ENCODE measurements around the gene STAMBP. TPM values are rescaled to one million over a fixed set of nuclear protein-coding genes. Genes with fewer than 3 reads are reported as not detected.
"Not testable (repeated sequence)": the region's sequence is repeated elsewhere in the genome, so short reads cannot be mapped to it uniquely, and the experiment has no call there.

Gene STAMBP
- total and polyA plus RNA-seq, 4 donors: 22.3 to 39.7 (median 24.4) TPM

DNA sequence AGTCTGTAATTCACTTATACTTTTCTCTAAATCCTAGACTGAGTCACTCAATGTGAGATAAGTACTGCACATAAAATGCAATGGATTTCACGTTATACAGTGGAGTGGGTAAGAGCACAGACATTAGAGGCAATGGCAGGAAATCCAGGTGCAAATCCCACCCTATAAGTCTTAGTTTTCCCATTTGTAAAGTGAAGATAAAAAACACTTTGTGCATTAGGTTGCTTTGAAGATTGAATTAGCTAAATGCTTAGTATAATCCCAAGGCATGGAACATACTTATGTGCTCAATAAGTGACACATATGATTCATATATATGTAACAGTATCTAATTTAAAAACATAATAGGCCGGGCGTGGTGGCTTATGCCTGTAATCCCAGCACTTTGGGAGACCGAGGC is 74.6 kb downstream of the STAMBP start:
- TF ChIP-seq, protein P1, sequence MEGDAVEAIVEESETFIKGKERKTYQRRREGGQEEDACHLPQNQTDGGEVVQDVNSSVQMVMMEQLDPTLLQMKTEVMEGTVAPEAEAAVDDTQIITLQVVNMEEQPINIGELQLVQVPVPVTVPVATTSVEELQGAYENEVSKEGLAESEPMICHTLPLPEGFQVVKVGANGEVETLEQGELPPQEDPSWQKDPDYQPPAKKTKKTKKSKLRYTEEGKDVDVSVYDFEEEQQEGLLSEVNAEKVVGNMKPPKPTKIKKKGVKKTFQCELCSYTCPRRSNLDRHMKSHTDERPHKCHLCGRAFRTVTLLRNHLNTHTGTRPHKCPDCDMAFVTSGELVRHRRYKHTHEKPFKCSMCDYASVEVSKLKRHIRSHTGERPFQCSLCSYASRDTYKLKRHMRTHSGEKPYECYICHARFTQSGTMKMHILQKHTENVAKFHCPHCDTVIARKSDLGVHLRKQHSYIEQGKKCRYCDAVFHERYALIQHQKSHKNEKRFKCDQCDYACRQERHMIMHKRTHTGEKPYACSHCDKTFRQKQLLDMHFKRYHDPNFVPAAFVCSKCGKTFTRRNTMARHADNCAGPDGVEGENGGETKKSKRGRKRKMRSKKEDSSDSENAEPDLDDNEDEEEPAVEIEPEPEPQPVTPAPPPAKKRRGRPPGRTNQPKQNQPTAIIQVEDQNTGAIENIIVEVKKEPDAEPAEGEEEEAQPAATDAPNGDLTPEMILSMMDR (IDR thresholded peaks at IDR 0.05; ENCODE audit: control extremely low read depth, extremely low read depth): no peak
- no peak for ATAC-seq (ENCODE audit: insufficient read depth, low FRiP score)
- WGBS, 2 donors: 87 to 97% methylated on average over 4 of the region's 4 CpGs
- Histone ChIP-seq H3K27ac (ENCODE audit: low read depth in 1 of 2, low read length in 1 of 2) (no peak overlapping the region), H3K4me3 (no peak overlapping the region), H3K4me1 (ENCODE audit: control insufficient read depth in 5 of 5, insufficient read depth in 5 of 5, low read length in 5 of 5) (no peaks in the 10 kb centered on the region), H3K9ac (ENCODE audit: insufficient read depth in 1 of 2, low read length in 2 of 2) (no peak overlapping the region), H3K9me3 (ENCODE audit: control insufficient read depth in 4 of 4, insufficient read depth in 3 of 4, low read length in 3 of 4) (peaks cover 0 to 3% (median 0%) of the 10 kb centered on the region in 4 donors), H3K36me3 (ENCODE audit: control insufficient read depth in 4 of 4, insufficient read depth in 4 of 4, low read length in 4 of 4) (no peaks in the 10 kb centered on the region), H3K27me3 (ENCODE audit: control insufficient read depth in 3 of 3, insufficient read depth in 3 of 3, low read length in 2 of 3) (peaks cover 0 to 2% (median 0%) of the 10 kb centered on the region in 3 donors)
- DNase-seq: no peak

DNA sequence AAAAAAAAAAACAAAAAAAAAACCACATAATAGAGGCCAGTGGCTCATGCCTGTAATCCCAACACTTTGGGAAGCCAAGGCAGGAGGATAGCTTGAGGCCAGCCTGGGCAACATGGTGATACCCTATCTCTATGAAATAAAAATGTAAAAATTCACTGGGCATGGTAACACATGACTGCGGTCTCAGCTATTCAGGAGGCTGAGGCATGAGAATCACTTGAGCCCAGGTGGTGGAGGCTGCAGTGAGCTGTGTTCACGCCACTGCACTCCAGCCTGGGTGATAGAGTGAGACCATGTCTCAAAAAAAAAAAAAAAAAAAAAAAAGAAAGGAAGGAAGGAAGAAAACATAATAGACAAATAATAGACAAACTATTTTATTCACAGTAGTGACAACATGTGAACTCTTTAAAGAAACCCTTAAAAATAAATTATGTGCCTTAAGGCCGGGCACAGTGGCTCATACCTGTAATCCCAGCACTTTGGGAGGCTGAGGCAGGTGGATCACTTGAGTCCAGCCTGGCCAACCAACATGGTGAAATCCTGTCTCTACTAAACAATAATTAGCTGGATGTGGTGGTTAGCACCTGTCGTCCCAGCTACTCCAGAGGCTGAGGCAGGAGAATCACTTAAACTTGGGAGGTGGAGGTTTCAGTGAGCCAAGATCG is 75.3 kb downstream of the STAMBP start:
- H3K4me1 ChIP-seq (ENCODE audit: control insufficient read depth in 5 of 5, insufficient read depth in 5 of 5, low read length in 5 of 5); DNase-seq; H3K27ac ChIP-seq (ENCODE audit: low read depth in 1 of 2, low read length in 1 of 2); H3K4me3 ChIP-seq; H3K36me3 ChIP-seq (ENCODE audit: control insufficient read depth in 4 of 4, insufficient read depth in 4 of 4, low read length in 4 of 4); H3K27me3 ChIP-seq (ENCODE audit: control insufficient read depth in 3 of 3, insufficient read depth in 3 of 3, low read length in 2 of 3); H3K9me3 ChIP-seq (ENCODE audit: control insufficient read depth in 4 of 4, insufficient read depth in 3 of 4, low read length in 3 of 4); H3K9ac ChIP-seq (ENCODE audit: insufficient read depth in 1 of 2, low read length in 2 of 2); ATAC-seq (ENCODE audit: insufficient read depth, low FRiP score): not testable (repeated sequence)
- 91 to 95% methylated on average over 5 of the region's 5 CpGs for WGBS, 2 donors

DNA sequence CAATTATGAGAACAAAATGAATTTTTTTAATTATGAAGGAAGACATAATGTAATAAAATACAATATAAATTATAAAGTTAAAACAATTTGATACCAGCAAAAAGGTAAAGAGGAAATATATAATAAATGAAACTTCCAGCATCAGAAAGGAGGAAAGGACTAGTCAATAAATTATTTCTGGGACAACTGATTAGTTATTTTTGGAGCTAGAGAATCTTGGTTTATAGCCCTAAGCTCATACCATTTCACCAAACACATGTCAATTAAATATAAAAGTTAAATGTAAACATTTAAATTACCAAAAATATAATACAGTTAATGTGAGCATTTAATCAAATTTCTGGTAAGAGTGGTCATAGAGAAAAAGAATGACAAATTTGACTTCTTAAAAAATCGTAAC is 76.2 kb downstream of the STAMBP start:
- ATAC-seq (ENCODE audit: insufficient read depth, low FRiP score): no peak
- TF ChIP-seq, protein P1 (IDR thresholded peaks at IDR 0.05; ENCODE audit: control extremely low read depth, extremely low read depth): no peak
- H3K27me3 ChIP-seq (ENCODE audit: control insufficient read depth in 3 of 3, insufficient read depth in 3 of 3, low read length in 2 of 3): peaks cover 0 to 2% (median 0%) of the 10 kb centered on the region in 3 donors
- no peak for DNase-seq
- H3K9ac ChIP-seq (ENCODE audit: insufficient read depth in 1 of 2, low read length in 2 of 2): no peak overlapping the region
- no peaks in the 10 kb centered on the region for H3K36me3 ChIP-seq (ENCODE audit: control insufficient read depth in 4 of 4, insufficient read depth in 4 of 4, low read length in 4 of 4)
- no peak overlapping the region for H3K27ac ChIP-seq (ENCODE audit: low read depth in 1 of 2, low read length in 1 of 2)
- H3K4me3 ChIP-seq: no peak overlapping the region
- WGBS, 2 donors: 95 to 96% methylated on average over 1 of the region's 1 CpG
- H3K4me1 ChIP-seq (ENCODE audit: control insufficient read depth in 5 of 5, insufficient read depth in 5 of 5, low read length in 5 of 5): no peaks in the 10 kb centered on the region
- peaks cover 0 to 3% (median 0%) of the 10 kb centered on the region in 4 donors for H3K9me3 ChIP-seq (ENCODE audit: control insufficient read depth in 4 of 4, insufficient read depth in 3 of 4, low read length in 3 of 4)

DNA sequence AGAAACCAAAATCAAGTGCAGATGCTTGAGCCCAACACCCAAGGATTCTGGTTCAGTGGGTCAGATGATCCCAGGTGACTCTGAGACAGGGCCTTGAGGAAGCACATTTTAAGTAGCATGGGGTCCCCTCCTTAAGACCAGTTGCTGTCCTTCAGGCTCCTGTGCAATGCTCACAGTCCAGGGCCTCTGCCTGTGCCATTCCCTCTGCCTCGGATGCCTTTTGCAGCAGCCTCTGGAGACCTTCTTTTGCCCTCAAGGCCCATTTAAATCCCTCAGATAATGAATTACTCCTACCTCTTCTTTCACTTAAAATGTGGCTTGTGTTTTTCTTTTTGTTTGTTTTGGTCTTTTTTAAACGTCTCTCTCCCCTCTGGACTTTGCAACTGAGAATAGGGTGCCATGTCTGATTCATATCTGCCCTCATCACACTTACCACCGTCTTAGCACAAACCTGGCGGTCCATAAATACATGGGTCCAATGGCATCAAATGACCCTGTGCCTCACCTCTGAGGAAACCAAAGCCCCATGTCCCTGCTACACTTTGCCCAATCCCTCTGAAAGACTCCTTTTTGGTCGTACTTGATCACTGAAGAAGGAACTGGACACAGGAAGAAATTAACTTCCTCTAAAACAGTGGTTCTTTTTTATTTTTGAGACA is 78.2 kb downstream of the STAMBP start:
- DNase-seq (no peak), ATAC-seq (ENCODE audit: insufficient read depth, low FRiP score) (no peak)
- Histone ChIP-seq H3K9ac (ENCODE audit: insufficient read depth in 1 of 2, low read length in 2 of 2) (no peak overlapping the region), H3K27ac (ENCODE audit: low read depth in 1 of 2, low read length in 1 of 2) (no peak overlapping the region), H3K4me1 (ENCODE audit: control insufficient read depth in 5 of 5, insufficient read depth in 5 of 5, low read length in 5 of 5) (no peaks in the 10 kb centered on the region), H3K27me3 (ENCODE audit: control insufficient read depth in 3 of 3, insufficient read depth in 3 of 3, low read length in 2 of 3) (no peaks in the 10 kb centered on the region), H3K4me3 (no peak overlapping the region), H3K36me3 (ENCODE audit: control insufficient read depth in 4 of 4, insufficient read depth in 4 of 4, low read length in 4 of 4) (no peaks in the 10 kb centered on the region), H3K9me3 (ENCODE audit: control insufficient read depth in 4 of 4, insufficient read depth in 3 of 4, low read length in 3 of 4) (no peaks in the 10 kb centered on the region)
- WGBS, 2 donors: 74 to 76% methylated on average over 5 of the region's 5 CpGs
- TF ChIP-seq, protein P1 (IDR thresholded peaks at IDR 0.05; ENCODE audit: control extremely low read depth, extremely low read depth): no peak
